Osteocyte (in vitro differentiated cells): ENCODE data around the gene WFDC2. TPM values are rescaled to one million over a fixed set of nuclear protein-coding genes. Genes with fewer than 3 reads are reported as not detected.

ENCODE experiments used
- DNase-seq: peaks from one replicate; pipeline ENCODE4 v3.0.0; 2021; ENCODE audit warnings: mixed read lengths; ENCODE audit not compliant: unreplicated experiment; ENCODE audit errors: extremely low spot score
- H3K27ac Mint-ChIP-seq: one replicate; pipeline ENCODE4 v1.8.0; 2021; ENCODE audit warnings: mild to moderate bottlenecking, mixed read lengths; ENCODE audit not compliant: unreplicated experiment
- H3K27me3 Mint-ChIP-seq: one replicate; pipeline ENCODE4 v1.8.0; 2021; ENCODE audit warnings: mixed read lengths; ENCODE audit not compliant: unreplicated experiment
- H3K36me3 Mint-ChIP-seq: one replicate; pipeline ENCODE4 v1.8.0; 2021; ENCODE audit warnings: mixed read lengths; ENCODE audit not compliant: unreplicated experiment
- H3K4me1 Mint-ChIP-seq: one replicate; pipeline ENCODE4 v1.8.0; 2021; ENCODE audit warnings: mixed read lengths; ENCODE audit not compliant: unreplicated experiment
- H3K4me3 Mint-ChIP-seq: one replicate; pipeline ENCODE4 v1.8.0; 2021; ENCODE audit warnings: mild to moderate bottlenecking, moderate library complexity, mixed read lengths; ENCODE audit not compliant: unreplicated experiment
- H3K9me3 Mint-ChIP-seq: one replicate; pipeline ENCODE4 v1.8.0; 2021; ENCODE audit warnings: mixed read lengths; ENCODE audit not compliant: unreplicated experiment
- long read RNA-seq: library from polyadenylated mRNA; unstranded; transcript quantifications from one replicate; pipeline ENCODE4 v2.0.0, GENCODE V29; 2021
- total RNA-seq: library from RNA; stranded (reverse); gene quantifications from 2 replicates; pipeline ENCODE4 v1.2.1, GENCODE V29; 2021
- TF ChIP-seq, protein P1 (sequence below): fragments of 200-600 bp; sonication (generic); IDR thresholded peaks from 2 replicates; pipeline ENCODE4 v1.5.0; 2021; ENCODE audit warnings: antibody characterized with exemption, mild to moderate bottlenecking, moderate library complexity

The WFDC2 gene, protein sequence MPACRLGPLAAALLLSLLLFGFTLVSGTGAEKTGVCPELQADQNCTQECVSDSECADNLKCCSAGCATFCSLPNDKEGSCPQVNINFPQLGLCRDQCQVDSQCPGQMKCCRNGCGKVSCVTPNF
- not detected in 2 replicates for total RNA-seq
- long read RNA-seq, result 0 reads

DNA sequence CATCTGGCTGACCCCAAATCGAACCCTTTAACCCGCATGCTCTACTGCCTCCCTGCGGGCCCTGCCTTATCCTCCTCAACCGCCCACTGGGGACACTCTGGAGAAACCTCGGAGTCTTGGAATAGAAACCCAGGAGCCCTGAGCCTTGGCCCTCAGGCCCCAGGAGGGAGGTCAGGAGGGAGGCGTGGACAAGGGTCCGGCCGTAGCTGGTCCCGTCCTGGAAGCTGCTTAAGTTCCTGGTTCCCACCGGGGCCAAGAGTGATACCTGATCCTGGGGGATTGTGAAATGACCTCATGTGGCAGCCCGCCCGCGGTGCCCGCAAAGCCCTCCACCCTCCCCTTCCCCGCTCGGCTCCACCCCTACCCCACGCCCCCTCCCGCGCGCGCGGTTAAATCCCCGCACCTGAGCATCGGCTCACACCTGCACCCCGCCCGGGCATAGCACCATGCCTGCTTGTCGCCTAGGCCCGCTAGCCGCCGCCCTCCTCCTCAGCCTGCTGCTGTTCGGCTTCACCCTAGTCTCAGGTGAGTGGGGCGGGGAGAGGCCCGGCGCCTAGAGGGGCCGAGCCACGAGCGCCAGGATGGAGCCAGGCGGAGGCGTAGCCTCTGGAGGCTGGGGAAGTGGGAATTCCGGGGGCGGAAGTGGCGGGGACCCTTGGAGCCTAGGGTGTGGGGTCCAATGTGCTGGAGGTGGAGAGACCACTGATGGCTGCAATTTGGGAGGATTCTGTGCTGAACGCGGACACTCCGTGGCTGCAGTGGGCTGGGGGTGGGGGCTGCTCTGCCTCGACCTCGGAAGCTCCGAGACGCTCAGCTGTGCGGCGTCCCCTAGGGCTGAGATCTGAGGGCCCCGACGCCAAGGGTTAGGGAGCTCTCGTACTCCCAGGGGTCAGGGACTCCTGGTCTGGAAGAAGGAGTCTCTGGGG lies at the start of gene WFDC2:
Gene WFDC2 (plus strand): TSS at position 418 of the 926 bp plus-strand sequence. CDS start 29 bp downstream, at position 447.
- no peaks in the 10 kb centered on the region for H3K9me3 Mint-ChIP-seq
- peaks cover 38% of the 10 kb centered on the region for H3K27me3 Mint-ChIP-seq
- peaks cover 13% of the 10 kb centered on the region for H3K4me1 Mint-ChIP-seq
- TF ChIP-seq, protein P1, sequence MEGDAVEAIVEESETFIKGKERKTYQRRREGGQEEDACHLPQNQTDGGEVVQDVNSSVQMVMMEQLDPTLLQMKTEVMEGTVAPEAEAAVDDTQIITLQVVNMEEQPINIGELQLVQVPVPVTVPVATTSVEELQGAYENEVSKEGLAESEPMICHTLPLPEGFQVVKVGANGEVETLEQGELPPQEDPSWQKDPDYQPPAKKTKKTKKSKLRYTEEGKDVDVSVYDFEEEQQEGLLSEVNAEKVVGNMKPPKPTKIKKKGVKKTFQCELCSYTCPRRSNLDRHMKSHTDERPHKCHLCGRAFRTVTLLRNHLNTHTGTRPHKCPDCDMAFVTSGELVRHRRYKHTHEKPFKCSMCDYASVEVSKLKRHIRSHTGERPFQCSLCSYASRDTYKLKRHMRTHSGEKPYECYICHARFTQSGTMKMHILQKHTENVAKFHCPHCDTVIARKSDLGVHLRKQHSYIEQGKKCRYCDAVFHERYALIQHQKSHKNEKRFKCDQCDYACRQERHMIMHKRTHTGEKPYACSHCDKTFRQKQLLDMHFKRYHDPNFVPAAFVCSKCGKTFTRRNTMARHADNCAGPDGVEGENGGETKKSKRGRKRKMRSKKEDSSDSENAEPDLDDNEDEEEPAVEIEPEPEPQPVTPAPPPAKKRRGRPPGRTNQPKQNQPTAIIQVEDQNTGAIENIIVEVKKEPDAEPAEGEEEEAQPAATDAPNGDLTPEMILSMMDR, result no peak
- no peak for DNase-seq
- H3K4me3 Mint-ChIP-seq, result peak within 1 kb of the TSS; percentile 67
- H3K36me3 Mint-ChIP-seq, result no peaks in the 10 kb centered on the region
- H3K27ac Mint-ChIP-seq, result no peak within 1 kb of the TSS

DNA sequence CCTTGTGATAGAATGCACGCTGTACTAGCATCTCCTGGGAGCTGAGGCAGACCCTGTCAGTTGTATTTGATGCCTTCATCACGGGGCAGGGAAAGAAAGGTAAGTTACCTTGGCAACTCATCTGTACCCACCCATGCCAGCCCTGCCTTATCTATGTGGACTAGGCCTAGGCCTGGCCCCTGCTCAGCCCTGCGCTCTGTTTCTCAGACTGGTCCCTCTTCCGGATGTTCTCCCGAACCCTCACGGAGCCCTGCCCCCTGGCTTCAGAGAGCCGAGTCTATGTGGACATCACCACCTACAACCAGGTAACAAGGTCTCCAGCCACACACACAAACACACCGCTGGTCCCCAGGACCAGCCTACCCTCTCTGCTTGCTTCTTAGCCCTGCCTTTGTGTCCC lies 49.4 kb upstream of the WFDC2 start:
- no peaks in the 10 kb centered on the region for H3K9me3 Mint-ChIP-seq
- H3K27me3 Mint-ChIP-seq, result no peaks in the 10 kb centered on the region
- no peak overlapping the region for H3K4me3 Mint-ChIP-seq
- H3K4me1 Mint-ChIP-seq, result peaks cover 24% of the 10 kb centered on the region
- H3K27ac Mint-ChIP-seq, result no peak overlapping the region
- peaks cover 29% of the 10 kb centered on the region for H3K36me3 Mint-ChIP-seq
- TF ChIP-seq, protein P1, result no peak
- DNase-seq, result peak; percentile 70

DNA sequence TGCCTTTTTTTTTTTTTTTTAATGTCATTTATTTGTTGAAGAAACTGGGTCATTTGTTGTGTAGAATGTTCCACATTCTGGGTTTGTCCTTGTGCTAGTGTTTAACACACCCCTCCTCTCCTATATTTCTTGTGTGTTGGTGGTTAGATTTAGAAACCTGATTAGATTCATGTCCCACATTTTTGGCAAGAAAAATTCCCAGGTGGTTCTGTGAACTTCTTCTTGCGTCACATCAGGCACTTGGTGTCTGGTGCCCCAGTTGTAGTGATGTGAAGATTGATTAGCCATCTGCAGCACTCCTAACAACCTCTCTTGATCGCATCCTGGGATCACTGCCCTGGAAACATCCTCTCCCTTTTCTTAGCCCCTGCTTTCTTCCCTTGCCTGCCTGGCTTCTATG lies 45.9 kb upstream of the WFDC2 start:
- Mint-ChIP-seq H3K4me3 (no peak overlapping the region), H3K27me3 (no peaks in the 10 kb centered on the region), H3K9me3 (no peaks in the 10 kb centered on the region), H3K36me3 (peaks cover 33% of the 10 kb centered on the region), H3K27ac (no peak overlapping the region), H3K4me1 (peaks cover 14% of the 10 kb centered on the region)
- no peak for DNase-seq
- TF ChIP-seq, protein P1, result no peak

DNA sequence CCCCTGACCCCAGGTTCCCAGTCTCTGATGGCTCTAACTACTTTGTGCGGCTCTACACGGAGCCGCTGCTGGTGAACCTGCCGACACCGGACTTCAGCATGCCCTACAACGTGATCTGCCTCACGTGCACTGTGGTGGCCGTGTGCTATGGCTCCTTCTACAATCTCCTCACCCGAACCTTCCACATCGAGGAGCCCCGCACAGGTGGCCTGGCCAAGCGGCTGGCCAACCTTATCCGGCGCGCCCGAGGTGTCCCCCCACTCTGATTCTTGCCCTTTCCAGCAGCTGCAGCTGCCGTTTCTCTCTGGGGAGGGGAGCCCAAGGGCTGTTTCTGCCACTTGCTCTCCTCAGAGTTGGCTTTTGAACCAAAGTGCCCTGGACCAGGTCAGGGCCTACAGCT lies 44.0 kb upstream of the WFDC2 start:
- DNase-seq, result no peak
- H3K36me3 Mint-ChIP-seq, result peaks cover 28% of the 10 kb centered on the region
- no peak overlapping the region for H3K4me3 Mint-ChIP-seq
- H3K4me1 Mint-ChIP-seq, result peaks cover 22% of the 10 kb centered on the region
- H3K27ac Mint-ChIP-seq, result no peak overlapping the region
- no peaks in the 10 kb centered on the region for H3K27me3 Mint-ChIP-seq
- H3K9me3 Mint-ChIP-seq, result no peaks in the 10 kb centered on the region
- TF ChIP-seq, protein P1, result no peak
